Erythroblast (primary cell): ENCODE measurements around the gene PLEKHJ1.

Source experiments
- GATA1 ChIP-seq: IDR thresholded peaks from 2 replicates; pipeline ENCODE4 v1.6.1; 2011; ENCODE audit warnings: low read depth, mild to moderate bottlenecking, control low read depth, low read length, moderate library complexity
- POLR2A ChIP-seq: IDR thresholded peaks from 2 replicates; pipeline ENCODE4 v1.6.1; 2011; ENCODE audit warnings: mild to moderate bottlenecking, low read length

DNA sequence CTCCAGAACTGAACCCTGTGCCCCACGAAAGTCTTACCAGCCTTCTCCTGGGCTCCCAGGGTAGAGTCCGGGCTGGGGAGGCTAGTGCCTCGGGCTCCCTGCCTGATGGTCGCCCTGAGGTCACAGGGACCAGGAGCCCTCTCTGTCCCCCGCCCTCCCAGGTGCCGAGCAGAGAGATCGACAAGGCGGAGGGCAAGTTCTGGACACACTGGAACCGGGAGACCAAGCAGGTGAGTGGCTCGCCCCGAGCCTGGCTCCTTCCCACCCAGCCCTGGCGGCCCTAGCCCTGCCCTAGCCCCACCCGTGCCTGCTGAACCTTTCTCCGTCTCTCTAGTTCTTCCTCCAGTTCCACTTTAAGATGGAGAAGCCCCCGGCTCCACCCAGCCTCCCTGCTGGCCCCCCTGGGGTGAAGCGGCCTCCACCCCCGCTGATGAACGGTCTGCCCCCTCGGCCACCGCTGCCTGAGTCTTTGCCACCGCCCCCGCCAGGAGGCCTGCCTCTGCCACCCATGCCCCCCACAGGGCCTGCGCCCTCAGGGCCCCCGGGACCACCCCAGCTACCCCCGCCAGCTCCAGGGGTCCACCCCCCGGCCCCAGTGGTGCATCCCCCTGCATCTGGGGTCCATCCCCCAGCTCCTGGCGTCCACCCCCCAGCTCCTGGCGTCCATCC is 11.4 kb upstream of the PLEKHJ1 start:
- TF ChIP-seq POLR2A (no peak), GATA1 (no peak)
